Fibroblast of pulmonary artery (primary cell): Measurements from ENCODE around the gene RSU1.
A peak's percentile ranks its signal among the peaks of the same experiment; 100 is the strongest.

ENCODE experiments used
- DNase-seq: peaks from one replicate; pipeline ENCODE4 v3.0.0-alpha.2; 2010; ENCODE audit warnings: low read depth
- H3K4me3 ChIP-seq: replicated peaks from 2 replicates; pipeline ENCODE4 v1.5.1; 2011; ENCODE audit warnings: low read depth, mild to moderate bottlenecking, control low read depth, low read length, moderate library complexity
- CTCF ChIP-seq: IDR thresholded peaks from 2 replicates; pipeline ENCODE4 v1.5.1; 2011; ENCODE audit warnings: mild to moderate bottlenecking, control low read depth, low read length, inconsistent platforms; ENCODE audit errors: missing control alignments

Gene RSU1

GRCh38 chr10:16737420-16737819, 79.8 kb downstream of the RSU1 start:
- H3K4me3 ChIP-seq: no peak overlapping the region
- TF ChIP-seq CTCF: no peak
- no peak for DNase-seq

- H3K4me3 ChIP-seq: no peak overlapping the region
- no peak for TF ChIP-seq CTCF
- peak; percentile 70 for DNase-seq
Measured at GRCh38 chr10:16735671-16736070, 81.6 kb downstream of the RSU1 start.

GRCh38 chr10:16732376-16732775, 84.8 kb downstream of the RSU1 start:
- DNase-seq: no peak
- H3K4me3 ChIP-seq: no peak overlapping the region
- TF ChIP-seq CTCF: no peak

GRCh38 chr10:16728266-16728665, 89.0 kb downstream of the RSU1 start:
- H3K4me3 ChIP-seq: no peak overlapping the region
- no peak for TF ChIP-seq CTCF
- no peak for DNase-seq

GRCh38 chr10:16727666-16728065, 89.6 kb downstream of the RSU1 start:
- TF ChIP-seq CTCF: no peak
- no peak overlapping the region for H3K4me3 ChIP-seq
- DNase-seq: no peak

GRCh38 chr10:16724509-16724908, 92.7 kb downstream of the RSU1 start:
- no peak for TF ChIP-seq CTCF
- no peak for DNase-seq
- no peak overlapping the region for H3K4me3 ChIP-seq

GRCh38 chr10:16720812-16721211, 96.4 kb downstream of the RSU1 start:
- no peak for TF ChIP-seq CTCF
- H3K4me3 ChIP-seq: no peak overlapping the region
- no peak for DNase-seq
